HepG2 (cell line): ENCODE results near the gene MAML1. TPM values are rescaled to one million over a fixed set of nuclear protein-coding genes. Genes with fewer than 3 reads are reported as not detected.
A peak's percentile ranks its signal among the peaks of the same experiment; 100 is the strongest.

Experiments used
- AHDC1 ChIP-seq: sonication (generic); formaldehyde crosslinking; IDR thresholded peaks from 2 replicates; pipeline ENCODE4 v1.5.1; 2020; ENCODE audit warnings: mild to moderate bottlenecking, missing genetic modification reagents, borderline replicate concordance
- DR1 ChIP-seq: sonication (generic); formaldehyde crosslinking; IDR thresholded peaks from 2 replicates; pipeline ENCODE4 v1.8.0; 2021; ENCODE audit warnings: mild to moderate bottlenecking, missing genetic modification reagents, inconsistent platforms
- EP300 ChIP-seq, 3 experiments: sonication (generic) in 1 of 3; formaldehyde crosslinking in 1 of 3; IDR thresholded peaks; 2 replicates each; pipeline versions ENCODE4 v1.5.1 to v1.6.1; 2011 to 2020; ENCODE audit warnings: low read depth in 2 of 3, low read length in 2 of 3, borderline replicate concordance in 1 of 3, improper control_type of control experiment in 1 of 3, mild to moderate bottlenecking in 1 of 3, missing genetic modification reagents in 1 of 3, moderate library complexity in 1 of 3
- SMARCC2 ChIP-seq: fragments of 450-650 bp; IDR thresholded peaks from 2 replicates; pipeline ENCODE4 v1.6.1; 2017; ENCODE audit warnings: antibody characterized with exemption, mild to moderate bottlenecking
- SYNCRIP ChIP-seq: fragments of 200-400 bp; formaldehyde crosslinking; IDR thresholded peaks from 2 replicates; pipeline ENCODE4 v1.6.1; 2018; ENCODE audit warnings: mild to moderate bottlenecking, low read depth, low read length; ENCODE audit not compliant: insufficient read depth
- ZNF138 ChIP-seq: sonication (generic); formaldehyde crosslinking; IDR thresholded peaks from 2 replicates; pipeline ENCODE4 v1.5.0; 2020; ENCODE audit warnings: mild to moderate bottlenecking, low read depth, missing genetic modification reagents
- ZNF564 ChIP-seq: sonication (generic); formaldehyde crosslinking; IDR thresholded peaks from 2 replicates; pipeline ENCODE4 v1.8.1; 2023; ENCODE audit warnings: mild to moderate bottlenecking, missing genetic modification reagents
- ZNF577 ChIP-seq: sonication (generic); formaldehyde crosslinking; IDR thresholded peaks from 2 replicates; pipeline ENCODE4 v1.4.0; 2020; ENCODE audit warnings: mild to moderate bottlenecking, low read depth, missing genetic modification reagents, borderline replicate concordance
- ZNF598 ChIP-seq: sonication (generic); formaldehyde crosslinking; IDR thresholded peaks from 2 replicates; pipeline ENCODE4 v1.5.1; 2020; ENCODE audit warnings: mild to moderate bottlenecking, missing genetic modification reagents, borderline replicate concordance
- ZNF629 ChIP-seq: sonication (generic); formaldehyde crosslinking; conservative IDR thresholded peaks from 2 replicates; pipeline ENCODE4 v1.5.0; 2020; ENCODE audit warnings: missing genetic modification reagents
- ZNF816 ChIP-seq: sonication (generic); formaldehyde crosslinking; IDR thresholded peaks from 2 replicates; pipeline ENCODE4 v1.8.0; 2022; ENCODE audit warnings: missing genetic modification reagents, mild to moderate bottlenecking, borderline replicate concordance
- polyA plus RNA-seq, 8 experiments: library from polyadenylated mRNA; depleted of rRNA in 3 of 8; stranded (reverse) in 7 of 8; unstranded in 1 of 8; fragments of >200 nt; fragmentation: Illumina TruSeq in 4 of 8; extraction: Trizol in 4 of 8; gene quantifications; 2 replicates each; pipeline versions ENCODE4 v1.2.1 to v1.2.3, GENCODE V29; 2011 to 2016; ENCODE audit warnings: low read depth in 4 of 8, missing spikeins in 1 of 8, mixed read lengths in 1 of 8; ENCODE audit not compliant: insufficient read depth in 1 of 8
- total RNA-seq, 5 experiments: library from RNA; depleted of rRNA; stranded (reverse); fragments of >200 nt; fragmentation: Illumina TruSeq; extraction: Trizol; gene quantifications; 2 replicates each; pipeline ENCODE4 v1.2.3, GENCODE V29; 2016; ENCODE audit warnings: low read depth in 1 of 5
- TF ChIP-seq, protein P1 (sequence below): sonication (generic); formaldehyde crosslinking; IDR thresholded peaks from 2 replicates; pipeline ENCODE4 v1.5.1; 2020; ENCODE audit warnings: missing genetic modification reagents, mild to moderate bottlenecking, borderline replicate concordance
- TF ChIP-seq, protein P2 (sequence below): IDR thresholded peaks from 2 replicates; pipeline ENCODE4 v1.6.1; 2016; ENCODE audit warnings: low read depth, control low read depth
- TF ChIP-seq, protein P3 (sequence below): sonication (generic); formaldehyde crosslinking; IDR thresholded peaks from 2 replicates; pipeline ENCODE4 v1.4.0; 2020; ENCODE audit warnings: missing genetic modification reagents

Gene MAML1
- total and polyA plus RNA-seq, 2 of the 13 experiments (the other 11 are each of a cell fraction or from before 2014, with no cell fraction given) = 10.0 to 10.8 TPM

GRCh38 chr5:179819296-179820126 is 86.9 kb downstream of the MAML1 start (continued):
- TF ChIP-seq, protein P1, sequence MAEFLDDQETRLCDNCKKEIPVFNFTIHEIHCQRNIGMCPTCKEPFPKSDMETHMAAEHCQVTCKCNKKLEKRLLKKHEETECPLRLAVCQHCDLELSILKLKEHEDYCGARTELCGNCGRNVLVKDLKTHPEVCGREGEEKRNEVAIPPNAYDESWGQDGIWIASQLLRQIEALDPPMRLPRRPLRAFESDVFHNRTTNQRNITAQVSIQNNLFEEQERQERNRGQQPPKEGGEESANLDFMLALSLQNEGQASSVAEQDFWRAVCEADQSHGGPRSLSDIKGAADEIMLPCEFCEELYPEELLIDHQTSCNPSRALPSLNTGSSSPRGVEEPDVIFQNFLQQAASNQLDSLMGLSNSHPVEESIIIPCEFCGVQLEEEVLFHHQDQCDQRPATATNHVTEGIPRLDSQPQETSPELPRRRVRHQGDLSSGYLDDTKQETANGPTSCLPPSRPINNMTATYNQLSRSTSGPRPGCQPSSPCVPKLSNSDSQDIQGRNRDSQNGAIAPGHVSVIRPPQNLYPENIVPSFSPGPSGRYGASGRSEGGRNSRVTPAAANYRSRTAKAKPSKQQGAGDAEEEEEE = no peak
- TF ChIP-seq ZNF598 (CRISPR knock-in tag) (no peak), ZNF816 (CRISPR knock-in tag) (peak; percentile 67), ZNF629 (CRISPR knock-in tag) (0 out of 2 replicates have a peak, but pooled peaks have one; percentile 30), ZNF138 (no peak), ZNF577 (CRISPR knock-in tag) (no peak), AHDC1 (CRISPR knock-in tag) (no peak), SYNCRIP (no peak), SMARCC2 (no peak), EP300 (IDR thresholded peaks at IDR 0.05; ENCODE audit: low read depth in 2 of 2, low read length in 2 of 2) (no peak), EP300 (CRISPR knock-in tag; IDR thresholded peaks at IDR 0.05; ENCODE audit: borderline replicate concordance) (peak; percentile 61; the same call in 1 of the 2 replicates), DR1 (CRISPR knock-in tag) (peak; percentile 35; the same call in 1 of the 2 replicates), ZNF564 (CRISPR knock-in tag) (no peak; the same call in 1 of the 2 replicates)
- TF ChIP-seq, protein P2, sequence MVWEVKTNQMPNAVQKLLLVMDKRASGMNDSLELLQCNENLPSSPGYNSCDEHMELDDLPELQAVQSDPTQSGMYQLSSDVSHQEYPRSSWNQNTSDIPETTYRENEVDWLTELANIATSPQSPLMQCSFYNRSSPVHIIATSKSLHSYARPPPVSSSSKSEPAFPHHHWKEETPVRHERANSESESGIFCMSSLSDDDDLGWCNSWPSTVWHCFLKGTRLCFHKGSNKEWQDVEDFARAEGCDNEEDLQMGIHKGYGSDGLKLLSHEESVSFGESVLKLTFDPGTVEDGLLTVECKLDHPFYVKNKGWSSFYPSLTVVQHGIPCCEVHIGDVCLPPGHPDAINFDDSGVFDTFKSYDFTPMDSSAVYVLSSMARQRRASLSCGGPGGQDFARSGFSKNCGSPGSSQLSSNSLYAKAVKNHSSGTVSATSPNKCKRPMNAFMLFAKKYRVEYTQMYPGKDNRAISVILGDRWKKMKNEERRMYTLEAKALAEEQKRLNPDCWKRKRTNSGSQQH (CRISPR knock-in tag) = no peak
- TF ChIP-seq, protein P3, sequence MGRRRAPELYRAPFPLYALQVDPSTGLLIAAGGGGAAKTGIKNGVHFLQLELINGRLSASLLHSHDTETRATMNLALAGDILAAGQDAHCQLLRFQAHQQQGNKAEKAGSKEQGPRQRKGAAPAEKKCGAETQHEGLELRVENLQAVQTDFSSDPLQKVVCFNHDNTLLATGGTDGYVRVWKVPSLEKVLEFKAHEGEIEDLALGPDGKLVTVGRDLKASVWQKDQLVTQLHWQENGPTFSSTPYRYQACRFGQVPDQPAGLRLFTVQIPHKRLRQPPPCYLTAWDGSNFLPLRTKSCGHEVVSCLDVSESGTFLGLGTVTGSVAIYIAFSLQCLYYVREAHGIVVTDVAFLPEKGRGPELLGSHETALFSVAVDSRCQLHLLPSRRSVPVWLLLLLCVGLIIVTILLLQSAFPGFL (CRISPR knock-in tag) = 0 out of 2 replicates have a peak, but pooled peaks have one; percentile 58
